PC-9 (cell line): Measurements from ENCODE around the gene PRR22. TPM values are rescaled to one million over a fixed set of nuclear protein-coding genes. Genes with fewer than 3 reads are reported as not detected.
"Not testable (repeated sequence)": the region's sequence is repeated elsewhere in the genome, so short reads cannot be mapped to it uniquely, and the experiment has no call there.

ENCODE experiments used
- BruUV-seq: library from RNA; stranded (reverse); fragments of 400-500 nt; replicated peaks from 2 replicates; lab custom pipeline; 2021; lab: Mats Ljungman, UMichigan
- CTCF ChIA-PET: fragments of 300-600 bp; sonication (Branson Sonifier 250); formaldehyde crosslinking; loops from one replicate; lab custom pipeline; 2022; ENCODE audit warnings: antibody characterized with exemption; lab: Charles Lee
- POLR2A ChIA-PET: fragments of 300-600 bp; sonication (Branson Sonifier 250); formaldehyde crosslinking; loops from one replicate; lab custom pipeline; 2022; ENCODE audit warnings: antibody characterized with exemption; ENCODE audit not compliant: unreplicated experiment; lab: Charles Lee
- DNase-seq, 2 experiments: peaks; one replicate each; pipeline versions ENCODE4 v3.0.0 to v3.0.0-alpha.2; 2015 to 2022; ENCODE audit warnings: mixed read lengths in 1 of 2
- H2AFZ ChIP-seq: fragments of 200-600 bp; sonication (generic); 2 replicates; pipeline ENCODE4 v1.8.1; 2017; ENCODE audit warnings: antibody characterized with exemption
- H3F3A ChIP-seq: fragments of 200-600 bp; sonication (generic); 2 replicates; pipeline ENCODE4 v1.8.1; 2017; ENCODE audit warnings: antibody characterized with exemption, mild to moderate bottlenecking, low read depth; ENCODE audit not compliant: insufficient read depth
- H3K27ac ChIP-seq: fragments of 200-600 bp; sonication (generic); 2 replicates; pipeline ENCODE4 v1.6.1; 2016; ENCODE audit warnings: mixed run types
- H3K27me3 ChIP-seq: fragments of 200-600 bp; sonication (generic); 2 replicates; pipeline ENCODE4 v1.6.1; 2016; ENCODE audit warnings: low read depth, mixed run types; ENCODE audit not compliant: insufficient read depth
- H3K36me3 ChIP-seq: fragments of 200-600 bp; sonication (generic); 2 replicates; pipeline ENCODE4 v1.6.1; 2016; ENCODE audit warnings: low read depth, mixed run types
- H3K4me1 ChIP-seq: fragments of 200-600 bp; sonication (generic); replicated peaks from 2 replicates; pipeline ENCODE4 v1.6.1; 2016; ENCODE audit warnings: mixed run types; ENCODE audit not compliant: insufficient read depth
- H3K4me2 ChIP-seq: fragments of 200-600 bp; sonication (generic); 2 replicates; pipeline ENCODE4 v1.6.1; 2017; ENCODE audit warnings: mixed run types
- H3K4me3 ChIP-seq: fragments of 200-600 bp; sonication (generic); 2 replicates; pipeline ENCODE4 v1.6.1; 2016; ENCODE audit warnings: mixed run types
- H3K79me2 ChIP-seq: fragments of 200-600 bp; sonication (generic); 2 replicates; pipeline ENCODE4 v1.6.1; 2017; ENCODE audit warnings: low read depth, mixed run types
- H3K9me2 ChIP-seq: fragments of 200-600 bp; sonication (generic); 2 replicates; pipeline ENCODE4 v1.8.1; 2017; ENCODE audit warnings: mild to moderate bottlenecking; ENCODE audit not compliant: insufficient read depth
- H3K9me3 ChIP-seq: fragments of 200-600 bp; sonication (generic); 2 replicates; pipeline ENCODE4 v1.8.1; 2016; ENCODE audit warnings: low read depth; ENCODE audit not compliant: insufficient read depth
- H4K20me1 ChIP-seq: fragments of 200-600 bp; sonication (generic); 2 replicates; pipeline ENCODE4 v1.8.1; 2017; ENCODE audit not compliant: insufficient read depth
- CTCF ChIP-seq: fragments of 200-600 bp; sonication (generic); conservative IDR thresholded peaks from 2 replicates; pipeline ENCODE4 v1.6.1; 2017; ENCODE audit warnings: mixed run types, antibody characterized with exemption, mild to moderate bottlenecking, moderate library complexity
- EZH2 ChIP-seq: fragments of 200-600 bp; sonication (generic); IDR thresholded peaks from 2 replicates; pipeline ENCODE4 v1.8.0; 2017; ENCODE audit warnings: antibody characterized with exemption, low read depth
- intact Hi-C: fragments of 100-400 bp; cut with micrococcal nuclease; formaldehyde crosslinking; loops from one replicate; pipeline ENCODE4 v1.10.0; 2022; ENCODE audit not compliant: unreplicated experiment
- total RNA-seq: library from RNA; stranded (reverse); gene quantifications from 2 replicates; pipeline ENCODE4 v1.2.3, GENCODE V29; 2021

Gene PRR22
- total RNA-seq, 1 experiment from 2014 or later = 4.6 TPM

- Histone ChIP-seq H2AFZ (no peak overlapping the region), H3K27ac (no peak overlapping the region), H3K9me3 (no peaks in the 10 kb centered on the region), H3K4me3 (no peak overlapping the region), H3K9me2 (no peaks in the 10 kb centered on the region), H3K36me3 (no peaks in the 10 kb centered on the region), H3K79me2 (no peaks in the 10 kb centered on the region), H3K4me1 (no peaks in the 10 kb centered on the region), H3K27me3 (no peaks in the 10 kb centered on the region), H3F3A (no peaks in the 10 kb centered on the region), H4K20me1 (no peaks in the 10 kb centered on the region), H3K4me2 (no peak overlapping the region)
- no peak for DNase-seq
- TF ChIP-seq CTCF (no peak), EZH2 (no peak)
- ChIA-PET POLR2A (no interaction called here), CTCF (no interaction called here)
- intact Hi-C loops = no loop called here
- BruUV-seq = no TSS peak
Observed at GRCh38 chr19:5782322-5782721, 2.2 kb downstream of the PRR22 start.

GRCh38 chr19:5780916-5781315 is 3.6 kb downstream of the PRR22 start:
- intact Hi-C loops, H3K9me3 ChIP-seq, H3K79me2 ChIP-seq, H3K27ac ChIP-seq, H3K4me2 ChIP-seq, H2AFZ ChIP-seq, DNase-seq, POLR2A ChIA-PET, H3K36me3 ChIP-seq, H3K4me3 ChIP-seq, BruUV-seq, H3K4me1 ChIP-seq, H3K9me2 ChIP-seq, H3F3A ChIP-seq, H3K27me3 ChIP-seq, H4K20me1 ChIP-seq: not testable (repeated sequence)
- CTCF ChIA-PET = interaction anchor here (0.6 kb wide), 1 partner anchor 884 kb away, joined by 4 read pairs; no protein-coding TSS in a partner anchor

GRCh38 chr19:5778402-5778801 is 6.1 kb downstream of the PRR22 start:
- TF ChIP-seq EZH2 (no peak), CTCF (no peak)
- no peaks in the 10 kb centered on the region for H3K36me3 ChIP-seq
- H3K4me3 ChIP-seq = no peak overlapping the region
- H3K4me2 ChIP-seq = no peak overlapping the region
- intact Hi-C loops = loop anchor here (10.0 kb wide), 1 partner anchor 266 kb away; no protein-coding TSS in a partner anchor
- H3K79me2 ChIP-seq = no peaks in the 10 kb centered on the region
- ChIA-PET CTCF (interaction anchor here (0.6 kb wide), 1 partner anchor 31 kb away, joined by 14 read pairs; no protein-coding TSS in a partner anchor), POLR2A (no interaction called here)
- H3K27ac ChIP-seq = no peak overlapping the region
- no peaks in the 10 kb centered on the region for H4K20me1 ChIP-seq
- no peaks in the 10 kb centered on the region for H3K4me1 ChIP-seq
- no peaks in the 10 kb centered on the region for H3K27me3 ChIP-seq
- no TSS peak for BruUV-seq
- DNase-seq = no peak
- H3K9me2 ChIP-seq = no peaks in the 10 kb centered on the region
- no peak overlapping the region for H2AFZ ChIP-seq
- no peaks in the 10 kb centered on the region for H3K9me3 ChIP-seq
- H3F3A ChIP-seq = no peaks in the 10 kb centered on the region
